Adrenal gland (tissue), 5 donors: Measurements from ENCODE around the gene MRI1.

Experiments used
- CTCF ChIP-seq, 6 experiments: fragments of 450-650 bp in 4 of 6; fragments of 200-600 bp in 2 of 6; sonication (generic) in 1 of 6; IDR thresholded peaks; 1 replicate in 5 of 6; 2 replicates in 1 of 6; pipeline versions ENCODE4 v1.5.1 to v1.8.0; 2016 to 2021; ENCODE audit warnings: antibody characterized with exemption in 6 of 6, mild to moderate bottlenecking in 2 of 6, moderate library complexity in 1 of 6
- POLR2A ChIP-seq, 2 donors: fragments of 450-650 bp; IDR thresholded peaks; one replicate each; pipeline ENCODE4 v1.6.1; 2017; ENCODE audit warnings: antibody characterized with exemption in 2 of 2, mild to moderate bottlenecking in 2 of 2, moderate library complexity in 1 of 2
- donor health status: DM: no; HTN: no; CAD: no.

DNA sequence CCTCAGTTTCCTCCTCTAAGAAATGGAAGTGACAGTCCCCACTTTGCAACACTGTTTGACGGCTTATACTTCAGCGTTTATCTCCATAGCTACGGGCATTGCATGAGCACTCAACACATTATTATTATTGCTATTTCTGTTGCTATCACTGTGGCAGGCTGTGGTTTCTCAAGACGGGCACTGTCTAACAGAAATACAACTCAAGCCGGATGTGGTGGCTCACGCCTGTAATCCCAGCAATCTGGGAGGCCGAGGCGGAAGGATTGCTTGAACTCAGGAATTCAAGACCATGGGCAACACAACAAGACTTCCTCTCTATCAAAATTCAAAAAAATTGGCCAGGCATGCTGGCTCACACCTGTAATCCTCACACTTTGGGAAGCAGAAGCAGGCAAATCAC, 26.0 kb downstream of the MRI1 start:
- TF ChIP-seq CTCF (IDR thresholded peaks at IDR 0.05) (no peak), POLR2A (IDR thresholded peaks at IDR 0.05) (no peak)
